Measurements from ENCODE around the gene FZD10.

Gene FZD10

GRCh38 chr12:130124605-130125244 is 37.5 kb upstream of the FZD10 start:
- TF ChIP-seq CTCF (IDR thresholded peaks at IDR 0.05; ENCODE audit: insufficient read depth, low read depth, low read length, missing control alignments): no peak
- no peak overlapping the region for H3K4me3 ChIP-seq (ENCODE audit: low read length)
- peak; percentile 42 for DNase-seq (ENCODE audit: low read depth)

- H3K4me3 ChIP-seq (ENCODE audit: low read length): no peak overlapping the region
- DNase-seq (ENCODE audit: low read depth): peak; percentile 76
- TF ChIP-seq CTCF (IDR thresholded peaks at IDR 0.05; ENCODE audit: insufficient read depth, low read depth, low read length, missing control alignments): no peak
Measured at GRCh38 chr12:130126023-130126432, 36.2 kb upstream of the FZD10 start.

DNA sequence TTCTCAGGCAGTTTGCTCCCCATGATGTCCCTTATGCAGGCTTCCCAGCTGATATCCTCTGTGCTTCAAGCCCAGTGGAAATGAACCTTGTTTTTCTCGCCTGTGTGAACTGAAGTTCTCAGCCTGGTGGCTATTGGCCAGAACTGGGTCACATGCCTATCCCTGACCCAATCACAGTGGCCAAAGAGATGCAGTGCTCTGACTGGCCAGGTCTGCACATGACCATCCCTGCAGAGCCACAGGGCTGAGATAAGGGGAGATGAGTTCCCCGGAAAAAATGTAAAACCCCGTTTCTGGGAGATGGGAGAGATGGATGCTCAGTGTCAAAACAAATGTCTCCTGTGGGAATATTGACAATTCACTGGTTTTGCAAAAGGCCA is 34.7 kb upstream of the FZD10 start:
- DNase-seq (ENCODE audit: low read depth): no peak
- no peak overlapping the region for H3K4me3 ChIP-seq (ENCODE audit: low read length)
- TF ChIP-seq CTCF (IDR thresholded peaks at IDR 0.05; ENCODE audit: insufficient read depth, low read depth, low read length, missing control alignments): no peak

DNA sequence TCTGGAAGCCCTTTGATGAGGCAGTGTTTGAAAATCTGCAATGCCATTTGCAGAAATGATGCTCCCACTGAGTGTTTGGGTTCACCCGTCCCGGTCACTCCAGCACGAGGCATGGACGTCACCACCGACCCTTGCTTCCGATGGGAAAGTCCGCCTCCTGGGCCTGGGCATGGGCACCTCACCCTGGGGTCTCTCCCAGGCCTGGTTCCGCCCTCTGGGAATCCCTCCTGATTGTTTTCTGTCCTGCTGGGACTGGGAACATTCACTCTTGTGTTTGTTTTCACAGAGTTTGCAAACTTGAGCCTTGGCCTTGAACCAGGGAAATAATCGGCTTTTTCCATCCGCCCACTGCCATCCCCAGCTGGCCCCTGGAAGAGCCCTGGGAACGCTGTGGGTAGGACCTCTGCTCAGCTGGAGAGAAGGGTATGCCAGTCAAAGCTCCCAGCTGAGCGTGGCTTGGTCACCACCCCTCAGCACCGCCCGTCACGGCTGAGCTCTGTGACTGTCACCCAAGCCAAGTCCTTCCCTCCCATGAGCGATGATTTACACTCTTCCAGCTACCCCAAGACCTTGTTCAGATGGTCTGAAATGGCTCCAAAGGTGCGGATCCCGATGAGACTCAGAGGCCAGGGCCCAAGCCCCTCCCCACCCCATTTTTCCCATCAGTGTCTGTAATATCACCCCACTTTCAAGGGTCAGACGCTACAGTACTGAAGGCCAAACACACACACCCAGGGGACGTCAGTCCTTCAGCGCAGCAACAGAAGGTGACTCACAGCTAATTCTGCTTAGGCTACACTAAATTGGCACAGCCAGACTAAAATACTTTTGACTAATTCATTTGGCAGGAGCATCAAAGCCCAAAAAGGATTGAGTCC is 34.1 kb upstream of the FZD10 start:
- TF ChIP-seq CTCF (IDR thresholded peaks at IDR 0.05; ENCODE audit: insufficient read depth, low read depth, low read length, missing control alignments): no peak
- DNase-seq (ENCODE audit: low read depth): peak; percentile 41
- H3K4me3 ChIP-seq (ENCODE audit: low read length): no peak overlapping the region

GRCh38 chr12:130128790-130129735 is 33.2 kb upstream of the FZD10 start:
- DNase-seq (ENCODE audit: low read depth): no peak
- H3K4me3 ChIP-seq (ENCODE audit: low read length): no peak overlapping the region
- TF ChIP-seq CTCF (IDR thresholded peaks at IDR 0.05; ENCODE audit: insufficient read depth, low read depth, low read length, missing control alignments): no peak

DNA sequence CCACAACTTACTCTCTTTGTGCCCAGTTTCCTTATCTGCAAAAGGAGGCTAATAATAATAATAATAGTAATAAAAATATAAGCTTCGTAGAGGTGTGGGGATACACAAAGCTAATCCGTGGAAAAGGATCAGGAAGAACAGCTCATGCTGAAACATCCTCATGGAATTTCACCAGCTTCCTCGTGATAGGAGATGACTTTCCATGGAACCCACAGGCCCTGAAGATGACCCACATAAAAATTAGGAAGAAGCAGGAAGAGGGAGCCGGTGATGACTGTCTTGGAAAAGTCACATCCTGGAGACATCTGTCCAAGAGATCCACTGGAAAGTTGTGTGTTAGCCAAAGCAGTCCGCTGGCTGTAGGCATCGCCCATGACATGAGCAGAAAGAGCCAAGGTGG is 31.9 kb upstream of the FZD10 start:
- no peak overlapping the region for H3K4me3 ChIP-seq (ENCODE audit: low read length)
- no peak for TF ChIP-seq CTCF (IDR thresholded peaks at IDR 0.05; ENCODE audit: insufficient read depth, low read depth, low read length, missing control alignments)
- no peak for DNase-seq (ENCODE audit: low read depth)

Data from epithelial cell of esophagus (primary cell).